ENCODE measurements around the gene SDK1.

GRCh38 chr7:4026941-4027486 is 726.0 kb downstream of the SDK1 start:
- TF ChIP-seq SP1 (IDR thresholded peaks at IDR 0.05) (no peak), SUZ12 (IDR thresholded peaks at IDR 0.05) (no peak), HDGF (IDR thresholded peaks at IDR 0.05; ENCODE audit: borderline replicate concordance) (no peak), L3MBTL2 (conservative IDR thresholded peaks at IDR 0.05) (no peak)
